Measurements from ENCODE around the gene MICOS13.

- no peak for TF ChIP-seq POLR2AphosphoS5 (IDR thresholded peaks at IDR 0.05)
- TF ChIP-seq POLR2A (IDR thresholded peaks at IDR 0.05; ENCODE audit: low read depth): no peak
- no peak for TF ChIP-seq CTCF (IDR thresholded peaks at IDR 0.05)
These were observed 51.3 kb downstream of the MICOS13 start for GRCh38 chr19:5628919-5629481.

Data from esophagus muscularis mucosa (tissue), 3 donors.